Ishikawa (cell line): ENCODE measurements around the gene FAM186B.

Experiments
- EP300 ChIP-seq: IDR thresholded peaks from 2 replicates; pipeline ENCODE4 v1.6.1; 2012; ENCODE audit warnings: borderline replicate concordance
- FOXM1 ChIP-seq: IDR thresholded peaks from 2 replicates; pipeline ENCODE4 v1.6.1; 2012; ENCODE audit warnings: low read depth, borderline replicate concordance
- MAX ChIP-seq: IDR thresholded peaks from 2 replicates; pipeline ENCODE4 v1.6.1; 2012
- TAF1 ChIP-seq: IDR thresholded peaks from 2 replicates; pipeline ENCODE4 v1.6.1; 2012; ENCODE audit warnings: low read depth, mild to moderate bottlenecking
- YY1 ChIP-seq: IDR thresholded peaks from 2 replicates; pipeline ENCODE4 v1.6.1; 2012; ENCODE audit warnings: low read depth
- ZBTB7A ChIP-seq: IDR thresholded peaks from 2 replicates; pipeline ENCODE4 v1.6.1; 2012; ENCODE audit warnings: low read depth

- no peak for TF ChIP-seq TAF1
- TF ChIP-seq MAX: no peak
- TF ChIP-seq FOXM1: no peak
- no peak for TF ChIP-seq YY1
- TF ChIP-seq EP300: no peak
- no peak for TF ChIP-seq ZBTB7A
These were observed 40.0 kb upstream of the FAM186B start for GRCh38 chr12:49645146-49646039.
